ENCODE measurements around the gene WDR91.

DNA sequence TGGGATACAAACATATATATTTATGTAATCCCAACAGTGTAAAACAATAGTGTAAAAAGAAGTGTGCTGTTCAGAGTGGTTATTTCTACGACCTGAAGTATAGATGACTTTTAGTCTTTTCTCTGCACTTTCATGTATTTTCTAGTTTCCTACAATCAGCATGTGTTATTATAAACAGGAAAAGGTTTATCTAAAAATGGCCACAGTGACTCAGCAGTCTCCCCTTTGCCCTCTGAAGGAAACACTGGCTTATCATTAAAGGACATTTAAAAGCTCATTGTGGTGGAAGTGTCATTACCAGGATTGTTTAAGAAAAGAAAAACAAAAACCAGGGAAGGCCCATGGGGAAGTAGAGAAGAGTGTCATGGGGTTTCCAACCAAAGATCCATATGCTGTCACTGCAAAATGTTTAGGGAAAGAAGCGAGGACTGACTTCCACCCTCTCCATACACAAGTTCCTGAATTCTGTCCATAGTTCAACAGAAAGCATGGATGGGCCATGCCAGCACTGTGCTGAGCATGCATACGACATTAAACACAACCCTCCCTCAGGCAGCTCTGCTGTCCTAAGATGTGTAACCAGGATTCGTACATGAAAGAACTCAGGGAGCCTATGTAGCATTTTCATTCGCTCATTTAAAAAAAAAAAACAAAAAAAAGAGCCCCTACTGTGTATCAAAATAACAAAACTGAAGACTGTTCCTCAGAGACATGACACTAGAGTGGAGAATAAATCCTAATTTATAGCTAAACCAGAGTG, 51.0 kb downstream of the WDR91 start:
- TF ChIP-seq, protein P1, sequence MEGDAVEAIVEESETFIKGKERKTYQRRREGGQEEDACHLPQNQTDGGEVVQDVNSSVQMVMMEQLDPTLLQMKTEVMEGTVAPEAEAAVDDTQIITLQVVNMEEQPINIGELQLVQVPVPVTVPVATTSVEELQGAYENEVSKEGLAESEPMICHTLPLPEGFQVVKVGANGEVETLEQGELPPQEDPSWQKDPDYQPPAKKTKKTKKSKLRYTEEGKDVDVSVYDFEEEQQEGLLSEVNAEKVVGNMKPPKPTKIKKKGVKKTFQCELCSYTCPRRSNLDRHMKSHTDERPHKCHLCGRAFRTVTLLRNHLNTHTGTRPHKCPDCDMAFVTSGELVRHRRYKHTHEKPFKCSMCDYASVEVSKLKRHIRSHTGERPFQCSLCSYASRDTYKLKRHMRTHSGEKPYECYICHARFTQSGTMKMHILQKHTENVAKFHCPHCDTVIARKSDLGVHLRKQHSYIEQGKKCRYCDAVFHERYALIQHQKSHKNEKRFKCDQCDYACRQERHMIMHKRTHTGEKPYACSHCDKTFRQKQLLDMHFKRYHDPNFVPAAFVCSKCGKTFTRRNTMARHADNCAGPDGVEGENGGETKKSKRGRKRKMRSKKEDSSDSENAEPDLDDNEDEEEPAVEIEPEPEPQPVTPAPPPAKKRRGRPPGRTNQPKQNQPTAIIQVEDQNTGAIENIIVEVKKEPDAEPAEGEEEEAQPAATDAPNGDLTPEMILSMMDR (IDR thresholded peaks at IDR 0.05; ENCODE audit: low read depth, low read length): no peak
- no peak for TF ChIP-seq POLR2A (IDR thresholded peaks at IDR 0.05; ENCODE audit: extremely low read depth, insufficient read length)
- TF ChIP-seq MAX (IDR thresholded peaks at IDR 0.05; ENCODE audit: low read depth, low read length): no peak
- TF ChIP-seq MYC (IDR thresholded peaks at IDR 0.05; ENCODE audit: low read depth, low read length): no peak

Measured in NB4 (cell line).